SJCRH30 (cell line): ENCODE measurements around the gene SINHCAF. TPM values are rescaled to one million over a fixed set of nuclear protein-coding genes. Genes with fewer than 3 reads are reported as not detected.

ENCODE experiments used
- DNase-seq, 2 experiments: peaks; one replicate each; pipeline ENCODE4 v3.0.0-alpha.2; 2015 to 2020
- H3K27ac ChIP-seq: fragments of 250-450 bp; sonication (Bioruptor Pico); 2 replicates; pipeline ENCODE4 v1.5.1; 2020; ENCODE audit warnings: mild to moderate bottlenecking, moderate library complexity
- H3K27me3 ChIP-seq: fragments of 250-450 bp; sonication (Bioruptor Pico); 2 replicates; pipeline ENCODE4 v1.5.1; 2020; ENCODE audit warnings: mild to moderate bottlenecking, moderate library complexity
- H3K36me3 ChIP-seq: fragments of 250-450 bp; sonication (Bioruptor Pico); 2 replicates; pipeline ENCODE4 v1.5.1; 2020; ENCODE audit warnings: mild to moderate bottlenecking, moderate library complexity
- H3K4me1 ChIP-seq: fragments of 250-450 bp; sonication (Bioruptor Pico); 2 replicates; pipeline ENCODE4 v1.5.1; 2020; ENCODE audit warnings: mild to moderate bottlenecking, moderate library complexity
- H3K4me3 ChIP-seq: fragments of 250-450 bp; sonication (Bioruptor Pico); 2 replicates; pipeline ENCODE4 v1.5.1; 2020; ENCODE audit warnings: mild to moderate bottlenecking, moderate library complexity
- H3K9me3 ChIP-seq: fragments of 250-450 bp; sonication (Bioruptor Pico); replicated peaks from 2 replicates; pipeline ENCODE4 v1.5.1; 2020; ENCODE audit warnings: mild to moderate bottlenecking, moderate library complexity
- total RNA-seq: library from RNA; depleted of rRNA; stranded (reverse); fragments of >200 nt; shearing (Covaris generic); gene quantifications from 2 replicates; pipeline ENCODE4 v1.2.3, GENCODE V29; 2014

Gene SINHCAF
- total RNA-seq, 1 experiment from 2014 or later: 105 TPM

DNA sequence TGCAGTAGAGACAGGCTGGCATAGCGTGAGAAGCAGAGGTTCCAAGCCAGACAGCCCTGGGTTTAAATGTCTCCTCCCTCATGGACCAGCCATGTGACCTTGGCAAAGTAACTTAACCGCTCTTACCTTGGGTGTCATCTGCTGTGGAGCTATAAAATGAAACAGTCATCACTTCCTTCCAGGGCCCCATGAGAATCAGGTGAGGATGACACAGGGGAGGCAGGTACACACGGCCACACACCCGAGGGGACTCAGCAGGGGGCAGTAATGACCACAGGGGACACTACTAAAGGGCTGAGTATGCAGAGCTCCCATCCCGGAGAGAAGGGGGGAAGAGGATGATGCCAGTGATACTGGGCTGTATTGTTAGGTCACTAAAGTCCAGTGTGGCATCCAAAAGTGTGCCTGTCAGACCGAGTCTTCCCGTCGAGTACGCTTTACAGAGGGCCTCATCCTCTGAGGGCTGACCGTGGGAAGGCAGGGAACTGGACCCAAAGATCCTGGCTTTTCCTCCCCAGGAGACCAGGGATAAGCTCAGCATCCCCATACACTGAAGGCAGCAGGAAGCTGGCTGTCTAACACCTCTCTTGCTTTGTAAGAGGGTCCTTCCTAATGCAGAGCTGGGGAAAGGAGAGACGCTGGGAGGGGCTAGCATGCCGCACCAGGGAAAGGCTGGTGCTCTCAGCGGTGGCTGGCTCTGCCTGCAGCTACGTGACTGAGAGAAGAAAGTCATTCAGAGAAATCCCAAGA lies 94.2 kb downstream of the SINHCAF start:
- H3K4me1 ChIP-seq: peaks cover 19% of the 10 kb centered on the region

More for the DNA sequence above, 94.2 kb downstream of the SINHCAF start:
- Histone ChIP-seq H3K4me3 (no peak overlapping the region), H3K27ac (no peak overlapping the region), H3K27me3 (no peaks in the 10 kb centered on the region), H3K9me3 (0 out of 2 replicates have a peak, but pooled peaks cover 2% of the 10 kb centered on the region), H3K36me3 (no peaks in the 10 kb centered on the region)
- DNase-seq: no peak
